GM19240 (cell line): ENCODE measurements around the gene DHCR7.

Experiments
- DNase-seq: peaks from one replicate; pipeline ENCODE4 v3.0.0; 2011; ENCODE audit warnings: low spot score; ENCODE audit not compliant: insufficient read length

The DHCR7 gene

DNA sequence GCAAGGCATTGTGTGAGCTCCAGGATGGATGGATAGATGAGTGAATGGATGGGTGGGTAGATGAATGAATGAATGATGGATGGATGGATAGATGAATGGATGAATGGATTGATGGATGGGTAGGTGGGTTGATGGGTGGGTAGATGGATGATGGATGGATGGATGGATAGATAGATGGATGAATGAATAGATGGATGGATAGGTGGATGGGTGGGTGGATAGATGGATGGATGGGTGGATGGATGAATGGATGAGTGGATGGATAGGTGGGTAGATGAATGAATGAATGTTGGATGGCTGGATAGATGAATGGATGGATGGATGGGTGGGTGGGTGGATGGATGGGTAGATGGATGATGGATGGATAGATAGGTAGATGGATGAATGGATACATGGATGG is 33.5 kb downstream of the DHCR7 start:
- DNase-seq, result no peak

GRCh38 chr11:71410363-71410966 is 37.7 kb downstream of the DHCR7 start:
- no peak for DNase-seq

DNA sequence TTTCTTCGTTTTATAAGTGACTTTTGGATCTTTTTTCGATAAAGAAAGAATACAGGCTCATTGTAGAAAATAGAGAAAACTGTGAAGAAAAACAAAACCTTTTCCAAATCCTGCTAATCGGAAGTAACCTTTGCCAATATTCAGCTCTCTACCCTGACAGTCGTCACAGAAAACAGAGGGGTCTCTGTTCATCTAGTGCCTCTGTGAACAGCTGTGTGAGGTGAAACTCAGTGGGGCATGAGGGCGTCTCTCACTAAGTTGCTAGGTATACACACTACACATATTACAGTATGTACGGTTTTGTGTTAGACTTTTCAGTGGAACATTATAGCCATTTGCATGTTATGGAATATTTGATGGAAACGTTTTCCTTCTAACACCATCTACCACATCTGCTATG is 39.4 kb downstream of the DHCR7 start:
- DNase-seq, result no peak

DNA sequence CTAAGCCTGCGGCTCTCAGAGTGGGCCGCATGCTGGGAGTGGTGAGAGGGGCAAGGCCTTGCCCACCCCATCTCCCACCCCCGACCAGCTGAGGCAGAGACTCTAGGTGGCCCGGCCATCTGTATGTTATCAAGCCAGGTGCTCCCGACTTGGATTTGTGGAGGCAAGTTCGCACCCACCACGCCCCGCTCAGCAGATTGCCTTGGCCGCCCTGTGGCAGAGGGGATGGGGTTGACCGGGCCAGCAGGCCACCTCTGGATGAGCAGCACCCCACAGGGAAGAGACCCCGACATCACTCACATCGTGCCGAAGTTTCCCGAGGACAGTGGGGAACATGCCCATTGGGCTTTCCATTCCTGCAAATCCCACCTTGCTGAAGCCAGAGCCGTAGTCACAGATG is 40.8 kb downstream of the DHCR7 start:
- DNase-seq, result no peak

DNA sequence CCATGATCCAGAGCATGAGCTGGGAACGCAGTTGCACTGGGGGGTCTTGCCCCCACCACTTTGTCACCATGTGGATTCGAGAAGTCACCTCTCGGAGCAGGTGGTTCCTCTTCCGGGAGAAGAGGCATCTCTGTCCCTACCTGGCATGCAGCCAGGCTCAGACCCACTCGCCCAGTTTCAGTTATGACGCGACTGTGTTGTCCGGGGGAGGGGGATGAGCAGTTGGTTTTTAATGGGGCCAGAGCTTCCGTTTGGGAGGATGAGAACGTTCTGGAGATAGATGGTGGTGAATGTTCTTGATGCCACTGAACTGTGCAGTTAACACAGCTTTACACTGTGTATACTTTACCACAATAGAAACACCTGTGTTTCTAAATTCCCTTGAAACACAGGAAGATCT is 41.5 kb downstream of the DHCR7 start:
- DNase-seq, result no peak

DNA sequence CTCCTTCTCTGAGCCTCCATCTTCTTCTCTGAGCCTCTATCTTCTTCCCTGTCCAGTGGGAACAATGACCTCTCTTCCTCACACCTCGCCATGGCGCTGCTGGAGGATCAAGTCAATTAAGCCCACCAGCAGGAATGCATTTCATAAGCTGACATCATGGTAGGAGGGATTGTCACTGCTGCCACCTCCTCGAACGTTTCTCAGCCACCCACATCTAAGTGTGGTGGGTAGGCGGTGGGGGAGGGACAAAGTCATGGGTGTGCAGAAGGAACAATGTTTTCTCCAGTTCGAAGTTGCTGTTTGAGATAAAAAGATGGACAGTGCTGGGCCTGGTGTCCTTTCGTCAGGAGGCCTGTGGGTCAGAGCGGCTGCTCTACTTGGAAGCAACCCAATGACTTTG is 44.0 kb downstream of the DHCR7 start:
- DNase-seq, result no peak

GRCh38 chr11:71402878-71403277 is 45.3 kb downstream of the DHCR7 start:
- no peak for DNase-seq

DNA sequence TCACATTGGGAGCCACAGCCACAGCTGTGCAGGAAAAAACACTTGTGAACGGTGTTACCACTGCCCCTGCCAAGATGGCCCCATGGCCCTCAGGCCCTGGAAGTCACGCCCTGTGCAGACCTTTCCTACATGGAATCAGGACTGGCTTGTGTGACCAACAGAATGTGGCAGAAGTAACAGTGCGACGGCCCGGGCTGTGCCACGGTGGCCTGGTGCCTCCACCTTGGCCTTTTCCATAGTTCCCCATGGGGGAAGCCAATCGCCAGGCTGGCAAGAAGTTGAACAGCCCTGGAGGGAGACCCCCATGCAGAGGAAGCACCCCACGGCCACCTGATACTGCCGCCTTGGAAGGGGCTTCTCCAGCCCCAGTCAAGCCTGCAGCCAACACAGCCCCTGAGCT is 48.0 kb downstream of the DHCR7 start:
- DNase-seq, result no peak

- no peak for DNase-seq
Measured at GRCh38 chr11:71399341-71399740, 48.9 kb downstream of the DHCR7 start.

DNA sequence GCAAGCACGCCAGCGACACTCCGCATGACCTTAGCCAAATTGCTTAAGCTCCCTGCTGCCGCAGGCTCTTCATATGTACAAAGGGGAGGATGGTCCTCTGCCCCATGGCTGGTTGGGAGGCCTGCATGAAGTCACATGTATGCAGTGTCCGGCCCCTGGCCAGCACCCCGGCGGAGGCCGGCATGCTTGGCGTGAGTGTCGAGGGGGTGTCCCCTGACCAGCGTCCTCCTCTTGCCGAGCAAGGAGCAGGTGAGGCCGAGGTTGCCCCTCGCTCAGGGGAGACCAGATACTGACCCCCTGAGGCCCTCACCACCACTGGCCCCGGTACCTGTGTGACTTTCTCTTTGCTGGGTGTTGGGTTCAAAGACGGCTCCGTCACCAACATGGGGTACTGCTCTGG is 50.2 kb downstream of the DHCR7 start:
- DNase-seq, result no peak

GRCh38 chr11:71397331-71397860 is 50.8 kb downstream of the DHCR7 start:
- DNase-seq, result no peak

- no peak for DNase-seq
Measured at GRCh38 chr11:71396548-71397123, 51.6 kb downstream of the DHCR7 start.

GRCh38 chr11:71395774-71396173 is 52.4 kb downstream of the DHCR7 start:
- DNase-seq, result no peak

GRCh38 chr11:71395263-71395560 is 53.0 kb downstream of the DHCR7 start:
- no peak for DNase-seq

DNA sequence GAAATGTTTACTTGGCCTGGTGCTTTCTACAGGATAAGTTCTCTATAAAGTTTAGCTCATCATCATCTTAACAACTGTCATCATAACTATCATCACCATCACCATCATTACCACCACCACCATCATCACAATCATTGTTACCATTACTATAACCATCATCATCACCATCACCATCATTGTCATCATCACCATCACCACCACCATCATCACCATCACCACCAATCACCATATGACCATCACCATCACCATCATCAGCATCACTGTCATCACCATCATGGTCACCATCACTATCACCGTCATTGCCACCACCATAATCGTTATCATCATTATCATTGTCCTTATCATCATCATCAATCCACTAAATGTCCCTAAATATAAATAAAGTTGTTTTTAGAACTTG is 54.9 kb downstream of the DHCR7 start:
- DNase-seq, result no peak

- no peak for DNase-seq
Measured at GRCh38 chr11:71391796-71392195, 56.4 kb downstream of the DHCR7 start.

GRCh38 chr11:71391352-71391751 is 56.8 kb downstream of the DHCR7 start:
- no peak for DNase-seq

DNA sequence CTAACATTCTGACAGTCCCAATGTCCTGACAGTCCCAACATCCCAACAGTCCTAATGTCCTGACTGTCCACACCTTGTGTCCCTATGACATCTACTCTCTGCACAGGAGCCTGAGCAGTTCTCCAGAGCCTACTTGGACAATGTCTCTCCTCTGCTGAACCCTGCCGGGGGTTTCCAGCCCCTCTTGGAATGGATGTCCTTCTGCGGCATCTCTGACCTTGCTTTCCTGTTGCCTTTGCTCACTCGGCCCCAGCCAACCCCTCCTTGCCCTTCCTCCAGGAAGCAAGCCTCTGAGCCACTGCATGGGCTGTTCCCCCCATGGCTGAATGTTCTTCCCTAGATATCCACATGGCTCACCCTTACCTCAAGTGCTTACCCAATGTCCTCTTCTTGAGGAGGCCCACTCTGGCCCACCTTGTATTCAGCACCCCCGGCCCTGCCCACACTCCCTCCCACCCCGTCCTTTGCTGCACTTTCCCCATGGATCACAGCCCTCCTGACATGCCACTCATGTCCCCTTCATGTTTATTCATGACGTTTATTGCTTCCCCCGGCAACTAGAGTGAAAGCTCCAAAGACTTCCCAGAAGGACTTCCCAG is 59.5 kb downstream of the DHCR7 start:
- no peak for DNase-seq

DNA sequence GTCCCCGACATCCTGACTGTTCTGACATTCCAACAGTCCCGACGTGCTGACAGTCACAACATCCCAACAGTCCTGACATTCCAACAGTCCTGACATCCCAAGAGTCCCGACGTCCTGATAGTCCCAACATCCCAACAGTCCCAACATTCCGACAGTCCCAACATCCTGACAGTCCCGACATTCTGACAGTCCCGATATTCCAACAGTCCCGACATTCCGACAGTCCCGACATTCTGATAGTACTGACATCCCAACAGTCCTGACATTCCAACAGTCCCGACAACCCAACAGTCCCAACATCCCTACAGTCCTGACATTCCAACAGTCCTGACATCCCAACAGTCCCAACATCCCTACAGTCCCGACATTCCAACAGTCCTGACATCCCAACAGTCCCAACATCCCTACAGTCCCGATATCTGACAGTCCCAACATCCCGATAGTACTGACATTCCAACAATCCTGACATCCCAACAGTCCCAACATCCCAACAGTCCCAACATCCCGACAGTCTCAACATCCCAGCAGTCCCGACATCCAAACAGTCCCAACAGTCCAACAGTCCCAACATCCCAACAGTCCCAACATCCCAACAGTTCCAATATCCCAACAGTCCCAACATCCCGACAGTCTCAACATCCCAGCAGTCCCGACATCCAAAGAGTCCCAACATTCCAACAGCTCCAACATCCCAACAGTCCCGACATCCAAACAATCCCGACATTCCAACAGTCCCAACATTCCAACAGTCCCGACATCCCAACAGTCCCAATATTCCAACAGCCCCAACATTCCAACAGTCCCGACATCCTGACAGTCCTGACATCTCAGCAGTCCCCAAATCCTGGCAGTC is 60.2 kb downstream of the DHCR7 start:
- DNase-seq, result no peak

- no peak for DNase-seq
Measured at GRCh38 chr11:71387200-71387599, 61.0 kb downstream of the DHCR7 start.

DNA sequence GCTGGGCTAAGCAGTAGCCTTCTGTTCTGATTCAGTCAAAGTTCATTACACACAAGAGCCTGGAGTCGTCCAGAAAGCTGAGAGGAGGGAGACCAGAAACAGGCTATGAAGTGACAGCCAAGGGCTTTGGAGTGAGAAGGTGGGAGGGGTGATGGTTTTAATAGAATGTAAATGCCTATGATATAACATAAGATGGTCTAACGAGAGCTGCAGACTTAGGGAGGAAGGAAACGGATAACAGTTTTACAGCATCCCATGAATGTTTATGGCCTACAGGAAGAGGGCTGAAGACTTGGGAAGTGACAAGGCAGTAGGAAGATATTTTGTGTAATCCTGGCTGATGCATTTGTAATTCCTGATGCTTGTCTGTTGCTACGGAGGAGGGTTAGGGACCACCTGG is 62.0 kb downstream of the DHCR7 start:
- no peak for DNase-seq

GRCh38 chr11:71385091-71385490 is 63.1 kb downstream of the DHCR7 start:
- no peak for DNase-seq
